MCF 10A (cell line): ENCODE measurements around the gene LHFPL3. TPM values are rescaled to one million over a fixed set of nuclear protein-coding genes. Genes with fewer than 3 reads are reported as not detected.

Experiments
- BruUV-seq: library from RNA; stranded (reverse); fragments of 400-500 nt; replicated peaks from 2 replicates; lab custom pipeline; 2021; lab: Mats Ljungman, UMichigan
- CTCF ChIA-PET: fragments of 300-600 bp; sonication (Branson Sonifier 250); formaldehyde crosslinking; extraction: SDS; loops from one replicate; lab custom pipeline; 2021; ENCODE audit warnings: antibody characterized with exemption, inconsistent platforms; lab: Yijun Ruan, JAX
- POLR2A ChIA-PET: fragments of 300-600, 350-650 bp; sonication (Branson Sonifier 250); formaldehyde crosslinking; extraction: SDS; loops from one replicate; lab custom pipeline; 2020; ENCODE audit warnings: antibody characterized with exemption, inconsistent platforms; lab: Yijun Ruan, JAX
- DNase-seq: peaks from one replicate; pipeline ENCODE4 v3.0.0-alpha.2; 2018; ENCODE audit not compliant: unreplicated experiment
- H3K27ac Mint-ChIP-seq: one replicate; pipeline ENCODE4 v1.8.0; 2022; ENCODE audit warnings: mild to moderate bottlenecking, low read depth, mixed read lengths; ENCODE audit not compliant: unreplicated experiment
- H3K27me3 Mint-ChIP-seq: one replicate; pipeline ENCODE4 v1.8.0; 2022; ENCODE audit warnings: mixed read lengths; ENCODE audit not compliant: insufficient read depth, unreplicated experiment
- H3K36me3 Mint-ChIP-seq: one replicate; pipeline ENCODE4 v1.8.0; 2022; ENCODE audit warnings: mild to moderate bottlenecking, moderate library complexity, mixed read lengths; ENCODE audit not compliant: insufficient read depth, unreplicated experiment
- H3K4me1 Mint-ChIP-seq: one replicate; pipeline ENCODE4 v1.8.0; 2022; ENCODE audit warnings: mixed read lengths; ENCODE audit not compliant: insufficient read depth, unreplicated experiment
- H3K4me3 Mint-ChIP-seq: one replicate; pipeline ENCODE4 v1.8.0; 2022; ENCODE audit warnings: mild to moderate bottlenecking, moderate library complexity, mixed read lengths; ENCODE audit not compliant: unreplicated experiment
- H3K9me3 Mint-ChIP-seq: one replicate; pipeline ENCODE4 v1.8.0; 2022; ENCODE audit warnings: mixed read lengths; ENCODE audit not compliant: unreplicated experiment
- intact Hi-C: fragments of 100-400 bp; cut with micrococcal nuclease; formaldehyde crosslinking; loops from 2 replicates; pipeline ENCODE4 v1.14.1; 2022
- total RNA-seq: library from RNA; stranded (reverse); gene quantifications from 2 replicates; pipeline ENCODE4 v1.2.3, GENCODE V29; 2022
- TF ChIP-seq, protein P1 (sequence below): fragments of 200-600 bp; IDR thresholded peaks from one replicate; pipeline ENCODE4 v1.8.0; 2022; ENCODE audit warnings: antibody characterized with exemption, mild to moderate bottlenecking; ENCODE audit not compliant: unreplicated experiment

Gene LHFPL3
- total RNA-seq, 1 experiment from 2014 or later, result not detected

- intact Hi-C loops, result no loop called here
- H3K27me3 Mint-ChIP-seq, result peaks cover 47% of the 10 kb centered on the region
- BruUV-seq, result no TSS peak
- no peak overlapping the region for H3K27ac Mint-ChIP-seq
- no peaks in the 10 kb centered on the region for H3K4me1 Mint-ChIP-seq
- no peaks in the 10 kb centered on the region for H3K9me3 Mint-ChIP-seq
- TF ChIP-seq, protein P1, sequence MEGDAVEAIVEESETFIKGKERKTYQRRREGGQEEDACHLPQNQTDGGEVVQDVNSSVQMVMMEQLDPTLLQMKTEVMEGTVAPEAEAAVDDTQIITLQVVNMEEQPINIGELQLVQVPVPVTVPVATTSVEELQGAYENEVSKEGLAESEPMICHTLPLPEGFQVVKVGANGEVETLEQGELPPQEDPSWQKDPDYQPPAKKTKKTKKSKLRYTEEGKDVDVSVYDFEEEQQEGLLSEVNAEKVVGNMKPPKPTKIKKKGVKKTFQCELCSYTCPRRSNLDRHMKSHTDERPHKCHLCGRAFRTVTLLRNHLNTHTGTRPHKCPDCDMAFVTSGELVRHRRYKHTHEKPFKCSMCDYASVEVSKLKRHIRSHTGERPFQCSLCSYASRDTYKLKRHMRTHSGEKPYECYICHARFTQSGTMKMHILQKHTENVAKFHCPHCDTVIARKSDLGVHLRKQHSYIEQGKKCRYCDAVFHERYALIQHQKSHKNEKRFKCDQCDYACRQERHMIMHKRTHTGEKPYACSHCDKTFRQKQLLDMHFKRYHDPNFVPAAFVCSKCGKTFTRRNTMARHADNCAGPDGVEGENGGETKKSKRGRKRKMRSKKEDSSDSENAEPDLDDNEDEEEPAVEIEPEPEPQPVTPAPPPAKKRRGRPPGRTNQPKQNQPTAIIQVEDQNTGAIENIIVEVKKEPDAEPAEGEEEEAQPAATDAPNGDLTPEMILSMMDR, result no peak
- no peak overlapping the region for H3K4me3 Mint-ChIP-seq
- no peak for DNase-seq
- POLR2A ChIA-PET, result no interaction called here
- no peaks in the 10 kb centered on the region for H3K36me3 Mint-ChIP-seq
- CTCF ChIA-PET, result interaction anchor here (0.9 kb wide), 1 partner anchor 18 kb away, joined by 3 read pairs; no protein-coding TSS in a partner anchor
Measured at GRCh38 chr7:104480529-104480928, 152.1 kb downstream of the LHFPL3 start.

- POLR2A ChIA-PET, result no interaction called here
- TF ChIP-seq, protein P1, result no peak
- no TSS peak for BruUV-seq
- no peaks in the 10 kb centered on the region for H3K36me3 Mint-ChIP-seq
- no peaks in the 10 kb centered on the region for H3K9me3 Mint-ChIP-seq
- intact Hi-C loops, result no loop called here
- CTCF ChIA-PET, result no interaction called here
- no peak for DNase-seq
- peaks cover 40% of the 10 kb centered on the region for H3K27me3 Mint-ChIP-seq
- H3K4me1 Mint-ChIP-seq, result no peaks in the 10 kb centered on the region
- H3K4me3 Mint-ChIP-seq, result no peak overlapping the region
- H3K27ac Mint-ChIP-seq, result no peak overlapping the region
Measured at GRCh38 chr7:104482362-104483037, 154.1 kb downstream of the LHFPL3 start.

GRCh38 chr7:104486931-104487330 lies 158.5 kb downstream of the LHFPL3 start:
- BruUV-seq, result no TSS peak
- H3K27me3 Mint-ChIP-seq, result peaks cover 8% of the 10 kb centered on the region
- no peak for DNase-seq
- H3K4me1 Mint-ChIP-seq, result no peaks in the 10 kb centered on the region
- CTCF ChIA-PET, result interaction anchor here (0.6 kb wide), 1 partner anchor 274 kb away, joined by 3 read pairs; no protein-coding TSS in a partner anchor
- intact Hi-C loops, result no loop called here
- no peak overlapping the region for H3K4me3 Mint-ChIP-seq
- no peaks in the 10 kb centered on the region for H3K9me3 Mint-ChIP-seq
- H3K36me3 Mint-ChIP-seq, result no peaks in the 10 kb centered on the region
- TF ChIP-seq, protein P1, result no peak
- H3K27ac Mint-ChIP-seq, result no peak overlapping the region
- POLR2A ChIA-PET, result no interaction called here

DNA sequence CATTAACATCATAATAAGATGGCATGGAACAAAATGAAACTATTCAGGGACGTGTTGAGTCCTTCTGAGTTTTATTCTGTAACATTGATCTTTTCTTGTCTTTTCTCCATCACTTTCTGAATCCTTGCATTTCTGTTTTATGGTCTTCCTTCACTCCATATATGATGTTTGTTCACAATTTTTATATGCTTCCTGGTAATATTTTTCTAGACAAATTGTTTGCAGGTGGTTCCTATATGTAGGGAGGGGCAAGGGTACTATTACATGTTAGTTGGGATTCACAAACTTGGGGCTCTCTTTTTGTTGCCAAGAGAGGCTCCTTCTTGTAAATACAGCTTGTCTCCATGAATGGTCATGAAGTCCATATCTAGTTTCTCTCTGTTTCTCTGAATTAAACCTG lies 159.2 kb downstream of the LHFPL3 start:
- Mint-ChIP-seq H3K4me3 (no peak overlapping the region), H3K4me1 (no peaks in the 10 kb centered on the region), H3K27me3 (peaks cover 13% of the 10 kb centered on the region), H3K9me3 (no peaks in the 10 kb centered on the region), H3K36me3 (no peaks in the 10 kb centered on the region), H3K27ac (no peak overlapping the region)
- TF ChIP-seq, protein P1, result no peak
- no peak for DNase-seq
- no TSS peak for BruUV-seq
- CTCF ChIA-PET, result no interaction called here
- POLR2A ChIA-PET, result no interaction called here
- intact Hi-C loops, result no loop called here
